GM21619 (cell line): Measurements from ENCODE around the gene DLST.

ENCODE experiments used
- ATAC-seq: cut with Tn5 transposase; IDR thresholded peaks from one replicate; pipeline ENCODE4 v1.9.1; 2021; ENCODE audit not compliant: unreplicated experiment

DLST gene

GRCh38 chr14:74881431-74882102 lies at the start of gene DLST:
TSS of gene DLST (plus strand) at chr14:74881916. CDS start at chr14:74881954, 38 bp downstream.
- ATAC-seq: peak; percentile 96

DNA sequence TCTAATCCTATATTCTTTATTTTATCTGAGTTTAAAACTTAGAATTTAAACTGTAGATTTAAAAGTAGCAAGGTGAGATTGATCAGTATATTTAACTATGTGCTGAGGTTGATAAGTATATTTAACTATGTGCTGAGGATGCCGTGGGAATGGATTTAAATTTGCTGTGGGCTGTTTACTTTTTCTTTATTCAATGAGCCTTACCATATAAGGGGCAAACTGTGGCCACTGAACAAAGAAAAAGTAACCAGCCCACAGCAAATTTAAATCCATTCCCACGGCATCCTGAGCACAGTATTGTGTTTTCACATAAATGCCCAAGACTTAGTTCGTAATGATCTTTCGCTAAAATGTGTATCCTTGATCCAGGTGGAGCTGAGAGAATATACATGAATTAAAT lies 48.9 kb upstream of the DLST start:
- no peak for ATAC-seq

DNA sequence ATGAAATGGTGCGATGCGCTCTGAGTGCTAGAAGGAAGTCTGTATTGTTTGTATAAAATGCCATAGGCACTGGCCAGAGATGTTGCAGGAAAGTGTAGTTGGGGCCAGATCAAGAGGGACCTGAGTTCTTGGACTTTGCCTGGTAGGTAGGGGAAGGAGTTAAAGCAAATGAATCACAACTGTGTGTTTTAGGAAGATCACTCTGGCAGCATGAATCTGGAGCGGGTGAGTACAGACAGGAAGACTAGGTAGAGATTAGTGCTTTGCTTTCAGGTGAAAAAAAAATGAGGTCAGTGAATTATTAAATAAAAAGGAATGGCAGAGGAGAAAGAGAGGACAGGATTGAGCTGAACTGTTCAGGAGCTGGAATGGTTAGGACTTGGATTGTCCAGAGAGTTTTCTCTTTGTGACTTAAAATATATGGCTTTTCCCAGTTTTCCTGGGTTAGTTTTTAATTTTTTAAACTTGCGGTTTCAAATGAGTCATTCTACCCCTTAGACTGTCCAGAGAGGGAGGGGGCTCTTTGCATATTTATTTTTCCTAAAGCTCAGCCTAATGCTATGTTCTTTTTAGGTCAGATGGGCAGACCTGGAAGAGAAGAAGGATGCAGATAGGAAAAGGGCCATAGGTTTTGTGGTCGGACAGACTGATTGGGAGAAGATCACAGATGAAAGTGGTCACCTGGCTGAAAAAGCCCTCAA lies 46.9 kb upstream of the DLST start:
- no peak for ATAC-seq

DNA sequence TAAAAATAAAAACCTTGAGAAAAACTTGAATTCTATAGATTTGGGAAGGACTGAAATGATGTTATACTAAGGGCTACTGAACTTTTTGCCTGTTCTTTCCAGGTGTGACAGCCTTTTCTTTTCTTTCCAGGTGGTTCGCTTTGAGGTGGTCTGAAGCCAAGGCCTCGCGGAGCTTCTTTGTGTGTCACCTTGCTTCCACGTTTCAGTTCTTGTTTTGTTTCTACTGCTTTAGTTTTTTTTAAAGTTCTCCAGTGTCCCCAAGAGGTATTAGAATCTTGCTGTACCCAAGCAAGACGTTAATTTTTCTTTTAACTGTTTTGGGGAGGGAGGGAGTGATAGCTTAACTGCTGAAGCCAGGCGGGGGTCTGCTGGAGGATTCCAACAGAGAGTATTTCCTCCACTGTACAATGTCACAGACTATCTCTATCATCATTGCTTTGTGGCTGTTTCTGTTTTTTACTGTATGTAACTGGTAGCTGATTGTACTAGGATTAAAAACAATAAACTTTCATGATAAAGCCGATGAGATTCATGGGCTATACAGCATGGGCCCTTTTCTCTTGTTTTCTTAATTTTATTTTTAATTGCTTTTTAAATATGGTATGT lies 46.0 kb upstream of the DLST start:
- no peak for ATAC-seq

- no peak for ATAC-seq
These were observed 45.3 kb upstream of the DLST start for GRCh38 chr14:74836251-74836960.

DNA sequence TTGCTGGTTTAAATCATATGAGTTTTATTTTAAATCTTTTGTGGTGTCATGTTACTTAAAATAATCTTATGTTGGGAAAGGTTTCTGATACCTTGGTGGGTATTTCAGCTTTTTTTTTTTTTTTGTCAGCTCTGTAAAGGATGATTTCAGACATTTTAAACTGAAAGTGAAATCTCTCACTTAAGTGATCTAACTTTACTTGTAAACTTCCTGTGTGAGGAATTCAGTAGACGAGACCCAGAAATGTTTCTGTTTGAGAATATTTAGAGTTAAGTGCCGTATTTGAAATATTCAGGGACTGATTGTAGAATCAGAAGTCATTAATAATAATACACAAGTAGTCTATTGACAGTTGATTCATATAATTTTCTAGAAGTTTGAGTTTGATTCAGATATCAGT lies 43.5 kb upstream of the DLST start:
- no peak for ATAC-seq

- ATAC-seq: peak; percentile 48
These were observed 41.1 kb upstream of the DLST start for GRCh38 chr14:74840603-74841030.

- peak; percentile 78 for ATAC-seq
These were observed 40.2 kb upstream of the DLST start for GRCh38 chr14:74841230-74842207.

- no peak for ATAC-seq
These were observed 38.1 kb upstream of the DLST start for GRCh38 chr14:74843653-74844052.

DNA sequence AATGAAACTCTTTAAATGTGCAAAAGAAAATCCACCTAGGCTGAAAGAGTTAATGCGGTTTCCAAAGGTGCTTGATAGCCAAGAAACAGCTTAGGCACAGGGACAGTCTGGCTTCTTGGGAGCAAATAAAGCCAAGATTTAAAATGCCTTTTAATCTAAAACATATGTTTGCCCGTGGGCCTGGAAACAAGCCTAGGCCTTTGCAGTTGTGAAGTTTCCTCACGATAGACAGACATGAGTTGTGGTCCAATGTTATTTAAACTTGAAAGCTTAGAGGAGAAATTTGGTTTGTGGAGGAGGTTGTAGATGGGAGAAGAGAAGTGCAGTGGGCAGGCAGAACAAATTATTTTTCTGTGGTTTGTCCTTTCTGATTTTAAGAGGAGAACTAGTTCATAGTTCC lies 35.5 kb upstream of the DLST start:
- ATAC-seq: no peak

DNA sequence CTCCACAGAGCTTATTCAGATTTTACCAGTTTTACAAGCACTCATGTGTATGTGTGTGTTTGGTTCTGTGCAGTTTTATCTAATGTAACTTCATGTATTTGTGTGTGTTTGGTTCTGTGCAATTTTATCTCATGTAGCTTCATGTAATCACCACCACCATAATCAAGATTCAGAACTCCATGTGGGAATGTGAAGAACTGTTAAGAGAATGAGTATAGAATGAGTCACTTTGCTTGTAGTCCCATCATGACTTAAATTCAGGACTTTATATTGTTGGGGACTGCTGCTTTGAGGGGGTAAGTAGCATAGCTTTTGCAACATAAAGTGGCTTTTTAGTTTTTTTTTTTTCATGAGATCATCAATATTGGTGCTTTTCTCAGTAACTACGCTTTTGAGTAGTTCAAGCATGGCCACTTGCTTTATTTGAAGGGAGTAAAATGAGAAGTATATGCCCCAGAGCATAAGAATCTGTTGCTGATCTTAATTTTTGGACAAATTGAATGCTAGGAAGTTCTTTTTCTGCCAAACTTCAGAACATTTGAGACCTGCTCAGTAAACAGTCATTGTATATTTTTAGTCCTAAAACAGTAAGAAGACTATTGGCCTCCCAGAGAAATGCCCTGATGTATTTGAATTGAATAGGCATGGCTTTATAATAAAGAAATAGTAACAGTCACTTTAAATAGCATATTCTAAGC lies 34.6 kb upstream of the DLST start:
- ATAC-seq: no peak

DNA sequence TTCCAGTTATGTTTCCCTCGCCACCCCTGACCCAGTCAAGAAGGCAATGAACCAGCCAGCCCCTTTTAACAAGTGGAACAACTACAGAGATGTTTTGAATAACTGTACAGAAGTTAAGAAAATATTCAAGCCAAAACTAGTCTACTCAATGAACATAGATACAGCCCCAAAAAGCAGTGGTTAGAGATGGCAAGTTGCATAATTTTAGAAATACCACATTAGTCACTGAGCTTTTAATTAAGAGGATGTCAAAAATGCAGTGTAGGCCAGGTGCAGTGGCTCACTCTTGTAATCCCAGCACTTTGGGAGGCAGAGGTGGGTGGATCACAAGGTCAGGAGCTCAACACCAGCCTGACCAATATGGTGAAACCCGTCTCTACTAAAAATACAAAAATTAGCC lies 32.9 kb upstream of the DLST start:
- ATAC-seq: no peak

- no peak for ATAC-seq
These were observed 28.7 kb upstream of the DLST start for GRCh38 chr14:74852922-74853530.

GRCh38 chr14:74853581-74853980 lies 28.1 kb upstream of the DLST start:
- no peak for ATAC-seq

- no peak for ATAC-seq
These were observed 26.7 kb upstream of the DLST start for GRCh38 chr14:74855021-74855420.

DNA sequence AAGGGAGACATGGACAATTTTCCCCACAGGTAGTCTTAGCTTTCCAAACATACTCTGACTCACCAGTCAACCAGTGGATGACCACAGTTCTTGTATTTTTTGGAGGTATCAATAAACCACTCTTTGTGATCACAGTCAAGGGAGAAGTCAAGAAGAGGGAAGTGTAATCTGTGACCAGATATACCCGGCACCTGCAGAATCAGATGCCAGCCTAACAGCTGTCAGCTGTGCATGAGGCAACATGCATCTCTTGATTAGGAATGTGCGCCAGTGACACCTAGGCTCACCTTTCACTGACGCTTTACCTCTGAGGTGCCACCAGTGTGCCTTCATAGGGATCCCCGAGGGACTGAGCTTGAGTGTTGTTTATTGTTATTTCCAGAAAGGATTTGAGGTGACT lies 25.8 kb upstream of the DLST start:
- ATAC-seq: no peak

DNA sequence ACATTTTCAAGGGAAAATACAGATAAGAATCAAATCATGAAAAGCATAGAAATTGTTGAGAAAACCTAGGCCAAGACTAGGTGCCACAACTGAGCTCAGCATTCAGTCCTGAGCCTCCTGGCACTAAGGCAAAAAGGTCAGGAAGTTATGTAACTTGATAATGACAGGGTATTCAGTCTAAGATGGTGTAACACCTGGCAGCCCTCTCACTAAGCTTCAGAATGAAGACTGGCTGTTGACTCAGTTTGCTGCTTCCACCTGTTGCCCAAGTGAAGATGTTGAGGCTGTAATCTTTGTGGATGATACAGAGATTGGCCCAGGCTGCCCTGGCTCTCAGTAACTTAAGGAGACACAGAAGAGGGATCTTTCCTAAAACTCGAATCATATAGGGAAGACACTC lies 25.4 kb upstream of the DLST start:
- ATAC-seq: no peak

DNA sequence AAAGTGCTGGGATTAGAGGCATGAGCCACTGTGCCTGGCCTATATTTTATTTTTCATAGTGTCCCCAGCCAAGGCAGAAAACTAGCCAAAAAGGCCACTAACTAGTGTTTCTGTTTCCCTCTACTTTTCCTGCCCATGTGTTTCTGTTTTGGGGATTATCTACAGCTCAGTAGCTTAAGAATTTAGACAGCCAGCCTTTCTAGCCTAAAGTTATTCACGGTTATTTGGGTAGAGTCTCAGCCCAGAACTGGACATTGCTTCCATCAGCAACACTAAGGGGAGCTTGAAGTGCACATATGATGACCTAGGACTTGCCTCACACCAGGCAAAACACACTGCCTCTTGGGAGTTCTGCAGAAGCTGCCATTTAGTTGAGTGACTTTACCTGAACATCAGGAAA lies 23.7 kb upstream of the DLST start:
- ATAC-seq: no peak

GRCh38 chr14:74859757-74860552 lies 21.8 kb upstream of the DLST start:
- ATAC-seq: no peak
